ENCODE results near the gene RET. TPM values are rescaled to one million over a fixed set of nuclear protein-coding genes. Genes with fewer than 3 reads are reported as not detected.

RET gene
- total RNA-seq, 6 donors from 2014 or later: 0.11 to 0.98 (median 0.30) TPM; not detected in 1

DNA sequence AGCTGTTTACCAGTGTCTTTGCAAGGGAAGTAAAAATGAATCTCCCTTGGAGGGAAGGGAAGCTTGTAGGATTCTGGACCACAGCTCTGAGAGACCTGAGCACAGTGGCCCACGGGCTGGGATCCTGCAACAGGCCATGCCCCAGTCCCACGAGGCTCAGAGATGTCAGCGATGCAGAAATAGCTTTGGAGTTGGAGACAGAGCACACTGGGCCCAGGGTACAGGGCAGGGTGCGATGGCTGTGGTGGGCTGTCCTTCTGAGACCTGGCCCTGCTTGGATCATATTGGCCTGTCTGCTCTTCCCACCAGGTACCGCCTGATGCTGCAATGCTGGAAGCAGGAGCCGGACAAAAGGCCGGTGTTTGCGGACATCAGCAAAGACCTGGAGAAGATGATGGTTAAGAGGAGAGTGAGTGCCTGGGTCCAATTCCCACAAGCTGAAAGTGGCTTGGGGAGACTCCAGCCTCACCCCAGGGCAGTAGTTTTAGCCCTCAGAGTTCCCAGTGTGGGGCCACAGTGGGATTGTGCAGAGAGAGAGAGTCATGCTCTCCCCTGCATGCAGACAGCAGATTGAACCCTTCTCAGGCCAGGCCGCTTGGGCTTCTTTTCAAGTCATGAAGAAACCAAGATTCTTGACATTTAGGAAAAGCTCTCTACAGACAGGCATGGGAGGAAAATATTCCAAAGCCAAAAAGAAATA lies 47.9 kb downstream of the RET start:
- H3K4me3 ChIP-seq: no peak overlapping the region
- no peaks in the 10 kb centered on the region for H3K9me3 ChIP-seq
- no peaks in the 10 kb centered on the region for H3K36me3 ChIP-seq
- H3K27ac ChIP-seq: no peak overlapping the region
- 92 to 93% methylated on average over 8 of the region's 9 CpGs for WGBS, 2 donors
- no peak for TF ChIP-seq EP300 (IDR thresholded peaks at IDR 0.05)
- TF ChIP-seq POLR2A (IDR thresholded peaks at IDR 0.05): no peak
- no peak for TF ChIP-seq POLR2AphosphoS5 (IDR thresholded peaks at IDR 0.05)
- TF ChIP-seq, protein P1, sequence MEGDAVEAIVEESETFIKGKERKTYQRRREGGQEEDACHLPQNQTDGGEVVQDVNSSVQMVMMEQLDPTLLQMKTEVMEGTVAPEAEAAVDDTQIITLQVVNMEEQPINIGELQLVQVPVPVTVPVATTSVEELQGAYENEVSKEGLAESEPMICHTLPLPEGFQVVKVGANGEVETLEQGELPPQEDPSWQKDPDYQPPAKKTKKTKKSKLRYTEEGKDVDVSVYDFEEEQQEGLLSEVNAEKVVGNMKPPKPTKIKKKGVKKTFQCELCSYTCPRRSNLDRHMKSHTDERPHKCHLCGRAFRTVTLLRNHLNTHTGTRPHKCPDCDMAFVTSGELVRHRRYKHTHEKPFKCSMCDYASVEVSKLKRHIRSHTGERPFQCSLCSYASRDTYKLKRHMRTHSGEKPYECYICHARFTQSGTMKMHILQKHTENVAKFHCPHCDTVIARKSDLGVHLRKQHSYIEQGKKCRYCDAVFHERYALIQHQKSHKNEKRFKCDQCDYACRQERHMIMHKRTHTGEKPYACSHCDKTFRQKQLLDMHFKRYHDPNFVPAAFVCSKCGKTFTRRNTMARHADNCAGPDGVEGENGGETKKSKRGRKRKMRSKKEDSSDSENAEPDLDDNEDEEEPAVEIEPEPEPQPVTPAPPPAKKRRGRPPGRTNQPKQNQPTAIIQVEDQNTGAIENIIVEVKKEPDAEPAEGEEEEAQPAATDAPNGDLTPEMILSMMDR (IDR thresholded peaks at IDR 0.05): no peak
- no peaks in the 10 kb centered on the region for H3K27me3 ChIP-seq
- H3K4me1 ChIP-seq: peaks cover 6 to 19% (median 12%) of the 10 kb centered on the region in 4 donors
- DNase-seq: no peak
- ATAC-seq (ENCODE audit: low FRiP score in 2 of 2): no peak

DNA sequence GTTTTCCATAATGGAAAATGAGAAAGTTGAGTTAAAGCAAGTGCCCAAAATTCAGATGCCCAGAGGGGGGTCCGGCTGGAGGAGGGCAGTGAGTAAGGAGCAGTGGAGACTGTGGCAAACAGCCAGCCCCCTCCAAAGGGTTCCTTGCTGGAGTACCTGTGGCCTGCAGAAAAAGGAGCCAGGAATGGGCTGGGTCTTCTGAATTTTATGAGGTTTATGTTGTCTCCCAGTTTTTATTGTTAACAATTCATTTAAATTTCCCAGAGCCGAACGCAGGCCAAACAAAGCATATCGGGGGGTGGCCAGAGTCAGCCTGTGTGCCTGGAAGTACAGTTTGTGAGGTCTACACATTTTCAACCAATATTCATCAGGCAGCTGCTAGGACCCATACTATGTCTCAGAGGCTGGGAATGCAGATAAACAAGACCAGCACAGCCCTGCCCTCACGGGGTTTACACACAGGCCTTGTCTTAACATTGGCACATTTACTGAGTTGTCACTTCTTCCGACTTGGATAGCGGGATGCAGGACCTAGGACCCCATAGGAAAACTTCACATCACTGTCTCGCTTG lies 48.5 kb downstream of the RET start:
- Histone ChIP-seq H3K27me3 (no peaks in the 10 kb centered on the region), H3K4me3 (no peak overlapping the region), H3K36me3 (no peaks in the 10 kb centered on the region), H3K27ac (no peak overlapping the region), H3K4me1 (peaks cover 6 to 17% (median 12%) of the 10 kb centered on the region in 4 donors), H3K9me3 (no peaks in the 10 kb centered on the region)
- DNase-seq (no peak), ATAC-seq (ENCODE audit: low FRiP score in 2 of 2) (no peak)
- no peak for TF ChIP-seq POLR2AphosphoS5 (IDR thresholded peaks at IDR 0.05)
- no peak for TF ChIP-seq POLR2A (IDR thresholded peaks at IDR 0.05)
- no peak for TF ChIP-seq EP300 (IDR thresholded peaks at IDR 0.05)
- TF ChIP-seq, protein P1 (IDR thresholded peaks at IDR 0.05): no peak
- 92 to 94% methylated on average over 8 of the region's 8 CpGs for WGBS, 2 donors

DNA sequence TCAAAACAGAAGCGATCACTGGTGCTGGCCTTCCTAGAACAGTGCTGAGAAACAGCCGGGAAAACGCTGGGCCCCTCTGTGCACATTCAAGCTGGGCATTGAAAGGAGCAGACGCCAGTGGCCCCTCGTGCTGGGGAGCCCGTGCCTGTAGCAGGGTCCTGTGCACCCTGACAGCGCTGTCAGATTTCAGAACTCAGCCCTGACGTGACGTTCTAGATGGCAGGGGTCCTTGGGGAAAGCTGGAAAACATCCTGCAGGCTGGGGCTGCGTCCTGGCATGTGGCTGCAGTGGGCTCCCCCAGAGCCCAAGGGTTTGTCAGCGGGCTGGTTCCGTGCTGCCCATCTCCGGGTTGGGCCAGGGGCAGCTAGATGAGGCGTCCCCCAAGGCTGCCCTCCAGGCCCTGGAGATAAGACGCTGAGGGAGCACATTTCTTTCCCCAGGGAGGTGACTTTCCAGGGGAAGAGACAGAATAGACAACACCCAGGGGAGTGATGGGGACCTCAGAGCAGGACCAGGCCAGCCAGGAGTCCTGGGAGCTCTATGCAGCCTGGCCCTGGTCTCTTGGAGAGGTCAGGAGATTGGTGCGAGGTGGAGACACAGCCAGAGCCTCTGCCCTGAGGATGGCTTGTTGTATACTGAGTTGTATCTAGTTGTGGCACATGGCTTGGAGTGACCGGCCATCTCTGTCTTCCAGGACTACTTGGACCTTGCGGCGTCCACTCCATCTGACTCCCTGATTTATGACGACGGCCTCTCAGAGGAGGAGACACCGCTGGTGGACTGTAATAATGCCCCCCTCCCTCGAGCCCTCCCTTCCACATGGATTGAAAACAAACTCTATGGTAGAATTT lies 49.2 kb downstream of the RET start:
- TF ChIP-seq POLR2A (IDR thresholded peaks at IDR 0.05) (no peak), POLR2AphosphoS5 (IDR thresholded peaks at IDR 0.05) (no peak), EP300 (IDR thresholded peaks at IDR 0.05) (no peak)
- TF ChIP-seq, protein P1 (IDR thresholded peaks at IDR 0.05): no peak
- H3K27me3 ChIP-seq: no peaks in the 10 kb centered on the region
- peaks cover 6 to 14% (median 8%) of the 10 kb centered on the region in 4 donors for H3K4me1 ChIP-seq
- H3K27ac ChIP-seq: no peak overlapping the region
- no peaks in the 10 kb centered on the region for H3K9me3 ChIP-seq
- ATAC-seq (ENCODE audit: low FRiP score in 2 of 2) (no peak), DNase-seq (no peak)
- H3K36me3 ChIP-seq: no peaks in the 10 kb centered on the region
- 87 to 89% methylated on average over 14 to 23 of the region's 23 CpGs for WGBS, 2 donors
- no peak overlapping the region for H3K4me3 ChIP-seq

DNA sequence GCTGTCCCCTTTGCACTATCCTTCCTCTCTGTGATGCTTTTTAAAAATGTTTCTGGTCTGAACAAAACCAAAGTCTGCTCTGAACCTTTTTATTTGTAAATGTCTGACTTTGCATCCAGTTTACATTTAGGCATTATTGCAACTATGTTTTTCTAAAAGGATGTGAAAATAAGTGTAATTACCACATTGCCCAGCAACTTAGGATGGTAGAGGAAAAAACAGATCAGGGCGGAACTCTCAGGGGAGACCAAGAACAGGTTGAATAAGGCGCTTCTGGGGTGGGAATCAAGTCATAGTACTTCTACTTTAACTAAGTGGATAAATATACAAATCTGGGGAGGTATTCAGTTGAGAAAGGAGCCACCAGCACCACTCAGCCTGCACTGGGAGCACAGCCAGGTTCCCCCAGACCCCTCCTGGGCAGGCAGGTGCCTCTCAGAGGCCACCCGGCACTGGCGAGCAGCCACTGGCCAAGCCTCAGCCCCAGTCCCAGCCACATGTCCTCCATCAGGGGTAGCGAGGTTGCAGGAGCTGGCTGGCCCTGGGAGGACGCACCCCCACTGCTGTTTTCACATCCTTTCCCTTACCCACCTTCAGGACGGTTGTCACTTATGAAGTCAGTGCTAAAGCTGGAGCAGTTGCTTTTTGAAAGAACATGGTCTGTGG lies 50.0 kb downstream of the RET start:
- no peak for ATAC-seq (ENCODE audit: low FRiP score in 2 of 2)
- H3K9me3 ChIP-seq: no peaks in the 10 kb centered on the region
- TF ChIP-seq POLR2A (IDR thresholded peaks at IDR 0.05) (no peak), POLR2AphosphoS5 (IDR thresholded peaks at IDR 0.05) (no peak), EP300 (IDR thresholded peaks at IDR 0.05) (no peak)
- TF ChIP-seq, protein P1 (IDR thresholded peaks at IDR 0.05): no peak
- H3K4me1 ChIP-seq: peaks cover under 1 to 8% (median 4%) of the 10 kb centered on the region in 4 donors
- no peaks in the 10 kb centered on the region for H3K27me3 ChIP-seq
- no peaks in the 10 kb centered on the region for H3K36me3 ChIP-seq
- peak in 1 of 2 donors; percentile 70 for DNase-seq
- no peak overlapping the region for H3K4me3 ChIP-seq
- H3K27ac ChIP-seq: no peak overlapping the region
- WGBS, 2 donors: 45 to 69% methylated on average over 7 of the region's 7 CpGs
